ENCODE measurements around the gene APOBEC3B.

DNA sequence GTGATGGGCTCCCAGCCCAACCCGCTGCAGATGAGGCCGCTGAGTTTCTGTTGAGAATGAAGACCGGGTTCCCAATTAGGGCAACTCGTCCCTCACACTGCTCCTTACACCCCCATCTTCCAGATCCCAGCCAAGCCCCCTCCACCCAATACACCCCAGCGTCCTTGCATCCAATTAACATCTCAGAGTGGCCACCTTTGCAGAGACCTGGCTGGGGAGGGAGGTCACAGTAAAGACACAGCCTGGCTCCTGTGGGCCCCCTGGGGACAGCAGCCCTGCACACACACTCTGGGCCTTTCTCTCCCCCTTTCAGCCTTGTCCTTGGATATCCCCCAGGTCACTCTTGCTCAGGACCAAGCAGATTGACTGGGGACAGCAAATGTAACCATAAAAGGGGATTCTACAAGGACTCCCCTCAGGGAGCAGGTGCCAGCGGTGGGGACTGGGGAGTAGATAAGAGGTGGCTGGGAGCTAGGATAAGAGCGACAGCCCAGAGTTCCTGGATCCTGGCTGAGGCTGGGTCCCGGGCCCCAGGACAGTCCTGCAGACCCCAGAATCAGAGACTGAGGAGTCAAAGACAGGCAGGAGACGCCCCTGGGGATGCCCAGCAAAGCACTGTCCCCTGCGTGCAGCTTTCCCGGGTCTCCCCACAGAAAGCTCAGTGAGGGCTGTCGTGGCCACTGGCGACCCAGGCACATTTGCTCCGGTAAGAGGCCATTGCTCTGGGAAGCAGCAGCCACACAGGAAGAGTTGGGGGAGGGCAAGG, 16.4 kb upstream of the APOBEC3B start:
- TF ChIP-seq, protein P1, sequence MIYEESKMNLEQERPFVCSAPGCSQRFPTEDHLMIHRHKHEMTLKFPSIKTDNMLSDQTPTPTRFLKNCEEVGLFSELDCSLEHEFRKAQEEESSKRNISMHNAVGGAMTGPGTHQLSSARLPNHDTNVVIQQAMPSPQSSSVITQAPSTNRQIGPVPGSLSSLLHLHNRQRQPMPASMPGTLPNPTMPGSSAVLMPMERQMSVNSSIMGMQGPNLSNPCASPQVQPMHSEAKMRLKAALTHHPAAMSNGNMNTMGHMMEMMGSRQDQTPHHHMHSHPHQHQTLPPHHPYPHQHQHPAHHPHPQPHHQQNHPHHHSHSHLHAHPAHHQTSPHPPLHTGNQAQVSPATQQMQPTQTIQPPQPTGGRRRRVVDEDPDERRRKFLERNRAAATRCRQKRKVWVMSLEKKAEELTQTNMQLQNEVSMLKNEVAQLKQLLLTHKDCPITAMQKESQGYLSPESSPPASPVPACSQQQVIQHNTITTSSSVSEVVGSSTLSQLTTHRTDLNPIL (CRISPR knock-in tag; IDR thresholded peaks at IDR 0.05; ENCODE audit: low read depth) = no peak
- TF ChIP-seq OSR1 (CRISPR knock-in tag; IDR thresholded peaks at IDR 0.05) = no peak
